ENCODE measurements around the gene ADGRV1. TPM values are rescaled to one million over a fixed set of nuclear protein-coding genes. Genes with fewer than 3 reads are reported as not detected.

ADGRV1 gene
- total RNA-seq, 2 experiments from 2014 or later, result not detected

- TF ChIP-seq EZH2phosphoT487 (IDR thresholded peaks at IDR 0.05; ENCODE audit: borderline replicate concordance, low read depth, low read length), result no peak
- TF ChIP-seq CTCF (conservative IDR thresholded peaks at IDR 0.05; ENCODE audit: low read length), result no peak
- Histone ChIP-seq H3K27ac (ENCODE audit: low read depth, low read length, poor library complexity, severe bottlenecking) (no peak overlapping the region), H3K79me2 (ENCODE audit: insufficient read depth, low read depth, low read length) (no peaks in the 10 kb centered on the region), H3K36me3 (ENCODE audit: insufficient read depth, low read length) (no peaks in the 10 kb centered on the region), H4K20me1 (ENCODE audit: insufficient read depth, low read length) (no peaks in the 10 kb centered on the region), H2AFZ (ENCODE audit: low read length) (no peak overlapping the region), H3K4me2 (ENCODE audit: low read length) (no peak overlapping the region), H3K9me2 (ENCODE audit: insufficient read depth, low read length) (no peaks in the 10 kb centered on the region), H3K4me1 (ENCODE audit: insufficient read depth, low read length, poor library complexity, severe bottlenecking) (no peaks in the 10 kb centered on the region), H3K4me3 (ENCODE audit: low read depth, low read length, poor library complexity, severe bottlenecking) (no peak overlapping the region), H3K9me3 (ENCODE audit: low read length) (no peaks in the 10 kb centered on the region)
- DNase-seq (ENCODE audit: low spot score), result no peak
- no TSS peak for BruUV-seq (replicated peaks)
- CTCF ChIA-PET (ENCODE audit: unreplicated experiment), result no interaction called here
- POLR2A ChIA-PET, result no interaction called here
- intact Hi-C loops (cut with micrococcal nuclease; ENCODE audit: unreplicated experiment), result no loop called here
Measured at GRCh38 chr5:91024206-91024605, 465.6 kb downstream of the ADGRV1 start.

GRCh38 chr5:91024727-91025126 is 466.1 kb downstream of the ADGRV1 start:
- Histone ChIP-seq H3K27ac (ENCODE audit: low read depth, low read length, poor library complexity, severe bottlenecking) (no peak overlapping the region), H3K4me3 (ENCODE audit: low read depth, low read length, poor library complexity, severe bottlenecking) (no peak overlapping the region), H3K4me2 (ENCODE audit: low read length) (no peak overlapping the region), H3K4me1 (ENCODE audit: insufficient read depth, low read length, poor library complexity, severe bottlenecking) (no peaks in the 10 kb centered on the region), H3K9me3 (ENCODE audit: low read length) (no peaks in the 10 kb centered on the region), H3K36me3 (ENCODE audit: insufficient read depth, low read length) (no peaks in the 10 kb centered on the region), H3K9me2 (ENCODE audit: insufficient read depth, low read length) (no peaks in the 10 kb centered on the region), H3K79me2 (ENCODE audit: insufficient read depth, low read depth, low read length) (no peaks in the 10 kb centered on the region), H4K20me1 (ENCODE audit: insufficient read depth, low read length) (no peaks in the 10 kb centered on the region), H2AFZ (ENCODE audit: low read length) (no peak overlapping the region)
- ChIA-PET POLR2A (no interaction called here), CTCF (ENCODE audit: unreplicated experiment) (no interaction called here)
- intact Hi-C loops (cut with micrococcal nuclease; ENCODE audit: unreplicated experiment), result no loop called here
- no TSS peak for BruUV-seq (replicated peaks)
- DNase-seq (ENCODE audit: low spot score), result no peak
- TF ChIP-seq CTCF (conservative IDR thresholded peaks at IDR 0.05; ENCODE audit: low read length) (no peak), EZH2phosphoT487 (IDR thresholded peaks at IDR 0.05; ENCODE audit: borderline replicate concordance, low read depth, low read length) (no peak)

GRCh38 chr5:91025449-91025848 is 466.9 kb downstream of the ADGRV1 start:
- Histone ChIP-seq H3K4me2 (ENCODE audit: low read length) (no peak overlapping the region), H3K27ac (ENCODE audit: low read depth, low read length, poor library complexity, severe bottlenecking) (no peak overlapping the region), H3K4me1 (ENCODE audit: insufficient read depth, low read length, poor library complexity, severe bottlenecking) (no peaks in the 10 kb centered on the region), H3K9me2 (ENCODE audit: insufficient read depth, low read length) (no peaks in the 10 kb centered on the region), H3K79me2 (ENCODE audit: insufficient read depth, low read depth, low read length) (no peaks in the 10 kb centered on the region), H3K36me3 (ENCODE audit: insufficient read depth, low read length) (no peaks in the 10 kb centered on the region), H3K9me3 (ENCODE audit: low read length) (no peaks in the 10 kb centered on the region), H4K20me1 (ENCODE audit: insufficient read depth, low read length) (no peaks in the 10 kb centered on the region), H2AFZ (ENCODE audit: low read length) (no peak overlapping the region), H3K4me3 (ENCODE audit: low read depth, low read length, poor library complexity, severe bottlenecking) (no peak overlapping the region)
- POLR2A ChIA-PET, result interaction anchor here (0.9 to 1.0 kb wide), 2 partner anchors 12 to 423 kb away, joined by 3 read pairs; no protein-coding TSS in a partner anchor
- intact Hi-C loops (cut with micrococcal nuclease; ENCODE audit: unreplicated experiment), result no loop called here
- no peak for DNase-seq (ENCODE audit: low spot score)
- no TSS peak for BruUV-seq (replicated peaks)
- CTCF ChIA-PET (ENCODE audit: unreplicated experiment), result no interaction called here
- no peak for TF ChIP-seq EZH2phosphoT487 (IDR thresholded peaks at IDR 0.05; ENCODE audit: borderline replicate concordance, low read depth, low read length)
- TF ChIP-seq CTCF (conservative IDR thresholded peaks at IDR 0.05; ENCODE audit: low read length), result no peak
